Astrocyte (in vitro differentiated cells and primary cell): Measurements from ENCODE around the gene CYP2E1. TPM values are rescaled to one million over a fixed set of nuclear protein-coding genes. Genes with fewer than 3 reads are reported as not detected.

Experiments used
- DNase-seq: peaks from one replicate; pipeline ENCODE4 v3.0.0-alpha.2; 2010; ENCODE audit warnings: low read depth
- FAIRE-seq: peaks from 2 replicates; lab custom pipeline; 2011; peaks lifted over from hg19 to GRCh38; lab: Jason Lieb, UNC
- H2AFZ ChIP-seq: 2 replicates; pipeline ENCODE4 v1.6.0; 2012; ENCODE audit warnings: low read depth, low read length, inconsistent platforms
- H3K27ac ChIP-seq: 2 replicates; pipeline ENCODE4 v1.5.1; 2011; ENCODE audit warnings: low read depth, low read length, inconsistent platforms
- H3K27me3 ChIP-seq: 2 replicates; pipeline ENCODE4 v1.6.0; 2011; ENCODE audit warnings: low read length, inconsistent platforms; ENCODE audit not compliant: insufficient read depth
- H3K36me3 ChIP-seq: 2 replicates; pipeline ENCODE4 v1.5.1; 2011; ENCODE audit warnings: low read length, inconsistent platforms; ENCODE audit not compliant: insufficient read depth
- H3K4me1 ChIP-seq: 2 replicates; pipeline ENCODE4 v1.5.1; 2011; ENCODE audit warnings: low read length, inconsistent platforms; ENCODE audit not compliant: insufficient read depth
- H3K4me2 ChIP-seq: 2 replicates; pipeline ENCODE4 v1.6.0; 2012; ENCODE audit warnings: low read length, inconsistent platforms
- H3K4me3 ChIP-seq: 2 replicates; pipeline ENCODE4 v1.5.1; 2011; ENCODE audit warnings: low read depth, mild to moderate bottlenecking, low read length, inconsistent platforms; ENCODE audit not compliant: insufficient read depth
- H3K79me2 ChIP-seq: 2 replicates; pipeline ENCODE4 v1.6.0; 2012; ENCODE audit warnings: mild to moderate bottlenecking, low read length, inconsistent platforms; ENCODE audit not compliant: insufficient read depth
- H3K9ac ChIP-seq: 2 replicates; pipeline ENCODE4 v1.6.0; 2012; ENCODE audit warnings: mild to moderate bottlenecking, low read length, inconsistent platforms
- H3K9me3 ChIP-seq: 2 replicates; pipeline ENCODE4 v1.5.1; 2012; ENCODE audit warnings: low read depth, mild to moderate bottlenecking, low read length, inconsistent platforms; ENCODE audit not compliant: insufficient read depth
- H4K20me1 ChIP-seq: 2 replicates; pipeline ENCODE4 v1.6.0; 2012; ENCODE audit warnings: low read length, inconsistent platforms; ENCODE audit not compliant: insufficient read depth
- H3K27ac Mint-ChIP-seq: one replicate; pipeline ENCODE4 v1.8.0; 2021; ENCODE audit warnings: mild to moderate bottlenecking, mixed read lengths; ENCODE audit not compliant: unreplicated experiment
- H3K27me3 Mint-ChIP-seq: one replicate; pipeline ENCODE4 v1.8.0; 2021; ENCODE audit warnings: low read depth, mixed read lengths; ENCODE audit not compliant: unreplicated experiment
- H3K36me3 Mint-ChIP-seq: one replicate; pipeline ENCODE4 v1.8.0; 2021; ENCODE audit warnings: low read depth, mixed read lengths; ENCODE audit not compliant: unreplicated experiment
- H3K4me1 Mint-ChIP-seq: one replicate; pipeline ENCODE4 v1.8.0; 2021; ENCODE audit warnings: low read depth, mixed read lengths; ENCODE audit not compliant: unreplicated experiment
- H3K4me3 Mint-ChIP-seq: one replicate; pipeline ENCODE4 v1.8.0; 2021; ENCODE audit warnings: mild to moderate bottlenecking, moderate library complexity, mixed read lengths; ENCODE audit not compliant: unreplicated experiment
- H3K9me3 Mint-ChIP-seq: one replicate; pipeline ENCODE4 v1.8.0; 2021; ENCODE audit warnings: mild to moderate bottlenecking, mixed read lengths; ENCODE audit not compliant: unreplicated experiment
- EZH2 ChIP-seq: IDR thresholded peaks from 2 replicates; pipeline ENCODE4 v1.6.1; 2012; ENCODE audit warnings: mild to moderate bottlenecking, low read length, inconsistent platforms; ENCODE audit not compliant: insufficient read depth
- total RNA-seq: library from RNA; stranded (reverse); gene quantifications from 2 replicates; pipeline ENCODE4 v1.2.1, GENCODE V29; 2021
- TF ChIP-seq, protein P1 (sequence below): IDR thresholded peaks from 2 replicates; pipeline ENCODE4 v1.5.1; 2011; ENCODE audit warnings: low read depth, mild to moderate bottlenecking, inconsistent platforms, low read length, moderate library complexity; ENCODE audit not compliant: insufficient read depth

CYP2E1 gene
- total RNA-seq, 1 donor from 2014 or later, result 2.2 TPM

- peak overlapping the region; percentile 82 for H3K4me3 Mint-ChIP-seq
- peaks cover 48% of the 10 kb centered on the region for H3K27me3 Mint-ChIP-seq
- peaks cover 22% of the 10 kb centered on the region for H3K27me3 ChIP-seq
Observed at GRCh38 chr10:133529576-133529946, 2.4 kb downstream of the CYP2E1 start.

GRCh38 chr10:133530506-133530905 lies 3.3 kb downstream of the CYP2E1 start:
- Mint-ChIP-seq H3K9me3 (no peaks in the 10 kb centered on the region), H3K4me3 (no peak overlapping the region), H3K4me1 (no peaks in the 10 kb centered on the region), H3K36me3 (no peaks in the 10 kb centered on the region), H3K27me3 (peaks cover 42% of the 10 kb centered on the region), H3K27ac (no peak overlapping the region)
- no peak for DNase-seq
- TF ChIP-seq, protein P1, sequence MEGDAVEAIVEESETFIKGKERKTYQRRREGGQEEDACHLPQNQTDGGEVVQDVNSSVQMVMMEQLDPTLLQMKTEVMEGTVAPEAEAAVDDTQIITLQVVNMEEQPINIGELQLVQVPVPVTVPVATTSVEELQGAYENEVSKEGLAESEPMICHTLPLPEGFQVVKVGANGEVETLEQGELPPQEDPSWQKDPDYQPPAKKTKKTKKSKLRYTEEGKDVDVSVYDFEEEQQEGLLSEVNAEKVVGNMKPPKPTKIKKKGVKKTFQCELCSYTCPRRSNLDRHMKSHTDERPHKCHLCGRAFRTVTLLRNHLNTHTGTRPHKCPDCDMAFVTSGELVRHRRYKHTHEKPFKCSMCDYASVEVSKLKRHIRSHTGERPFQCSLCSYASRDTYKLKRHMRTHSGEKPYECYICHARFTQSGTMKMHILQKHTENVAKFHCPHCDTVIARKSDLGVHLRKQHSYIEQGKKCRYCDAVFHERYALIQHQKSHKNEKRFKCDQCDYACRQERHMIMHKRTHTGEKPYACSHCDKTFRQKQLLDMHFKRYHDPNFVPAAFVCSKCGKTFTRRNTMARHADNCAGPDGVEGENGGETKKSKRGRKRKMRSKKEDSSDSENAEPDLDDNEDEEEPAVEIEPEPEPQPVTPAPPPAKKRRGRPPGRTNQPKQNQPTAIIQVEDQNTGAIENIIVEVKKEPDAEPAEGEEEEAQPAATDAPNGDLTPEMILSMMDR, result no peak
- TF ChIP-seq EZH2, result no peak
- H3K27me3 ChIP-seq, result peaks cover 22% of the 10 kb centered on the region
- H3K4me2 ChIP-seq, result no peak overlapping the region
- H3K4me1 ChIP-seq, result no peaks in the 10 kb centered on the region
- no peak overlapping the region for H3K9ac ChIP-seq
- H3K4me3 ChIP-seq, result no peak overlapping the region
- H3K9me3 ChIP-seq, result peaks cover 7% of the 10 kb centered on the region
- H3K27ac ChIP-seq, result no peak overlapping the region
- no peak for FAIRE-seq
- H3K36me3 ChIP-seq, result no peaks in the 10 kb centered on the region
- no peaks in the 10 kb centered on the region for H3K79me2 ChIP-seq
- no peak overlapping the region for H2AFZ ChIP-seq
- no peaks in the 10 kb centered on the region for H4K20me1 ChIP-seq

More at GRCh38 chr10:133529576-133529946, 2.4 kb downstream of the CYP2E1 start:
- Histone ChIP-seq H2AFZ (no peak overlapping the region), H3K36me3 (no peaks in the 10 kb centered on the region), H3K9ac (no peak overlapping the region), H3K79me2 (no peaks in the 10 kb centered on the region), H3K4me3 (no peak overlapping the region), H3K4me1 (no peaks in the 10 kb centered on the region), H3K4me2 (peak overlapping the region; percentile 60), H3K27ac (no peak overlapping the region), H4K20me1 (no peaks in the 10 kb centered on the region), H3K9me3 (peaks cover 7% of the 10 kb centered on the region)
- Mint-ChIP-seq H3K27ac (no peak overlapping the region), H3K36me3 (no peaks in the 10 kb centered on the region), H3K9me3 (no peaks in the 10 kb centered on the region), H3K4me1 (no peaks in the 10 kb centered on the region)
- FAIRE-seq, result no peak
- TF ChIP-seq, protein P1, result no peak
- TF ChIP-seq EZH2, result peak; percentile 12
- DNase-seq, result no peak

DNA sequence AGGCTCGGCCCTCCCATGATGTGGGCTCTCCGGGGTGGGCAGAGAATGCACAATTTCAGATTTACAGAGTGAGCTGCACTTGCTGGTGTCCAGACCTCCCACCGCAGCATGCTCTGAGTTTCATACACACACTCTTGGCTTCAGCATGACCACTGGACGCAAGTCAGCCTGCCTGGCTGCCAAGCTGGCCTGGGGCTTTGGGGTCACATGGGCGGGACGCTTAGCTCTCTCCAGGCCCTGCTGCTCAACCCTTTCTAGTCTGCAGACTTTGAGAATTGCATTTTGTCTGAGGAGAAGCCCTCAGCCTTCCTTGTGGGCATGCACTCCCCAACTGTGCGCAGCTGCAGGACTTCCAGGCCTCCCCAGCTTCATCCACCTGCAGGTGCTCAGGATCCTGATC lies 5.7 kb downstream of the CYP2E1 start:
- Histone ChIP-seq H3K4me3 (no peak overlapping the region), H3K9ac (no peak overlapping the region), H3K27ac (no peak overlapping the region), H3K4me1 (no peaks in the 10 kb centered on the region), H4K20me1 (no peaks in the 10 kb centered on the region), H3K79me2 (no peaks in the 10 kb centered on the region), H3K4me2 (no peak overlapping the region), H3K36me3 (no peaks in the 10 kb centered on the region), H3K27me3 (peaks cover 18% of the 10 kb centered on the region), H3K9me3 (peaks cover 7% of the 10 kb centered on the region), H2AFZ (no peak overlapping the region)
- Mint-ChIP-seq H3K36me3 (no peaks in the 10 kb centered on the region), H3K9me3 (no peaks in the 10 kb centered on the region), H3K4me1 (no peaks in the 10 kb centered on the region), H3K27me3 (peaks cover 38% of the 10 kb centered on the region), H3K27ac (no peak overlapping the region), H3K4me3 (no peak overlapping the region)
- TF ChIP-seq, protein P1, result no peak
- no peak for TF ChIP-seq EZH2
- DNase-seq (no peak), FAIRE-seq (no peak)
